Measurements from ENCODE around the gene SMIM32.
A peak's percentile ranks its signal among the peaks of the same experiment; 100 is the strongest.

Gene SMIM32

DNA sequence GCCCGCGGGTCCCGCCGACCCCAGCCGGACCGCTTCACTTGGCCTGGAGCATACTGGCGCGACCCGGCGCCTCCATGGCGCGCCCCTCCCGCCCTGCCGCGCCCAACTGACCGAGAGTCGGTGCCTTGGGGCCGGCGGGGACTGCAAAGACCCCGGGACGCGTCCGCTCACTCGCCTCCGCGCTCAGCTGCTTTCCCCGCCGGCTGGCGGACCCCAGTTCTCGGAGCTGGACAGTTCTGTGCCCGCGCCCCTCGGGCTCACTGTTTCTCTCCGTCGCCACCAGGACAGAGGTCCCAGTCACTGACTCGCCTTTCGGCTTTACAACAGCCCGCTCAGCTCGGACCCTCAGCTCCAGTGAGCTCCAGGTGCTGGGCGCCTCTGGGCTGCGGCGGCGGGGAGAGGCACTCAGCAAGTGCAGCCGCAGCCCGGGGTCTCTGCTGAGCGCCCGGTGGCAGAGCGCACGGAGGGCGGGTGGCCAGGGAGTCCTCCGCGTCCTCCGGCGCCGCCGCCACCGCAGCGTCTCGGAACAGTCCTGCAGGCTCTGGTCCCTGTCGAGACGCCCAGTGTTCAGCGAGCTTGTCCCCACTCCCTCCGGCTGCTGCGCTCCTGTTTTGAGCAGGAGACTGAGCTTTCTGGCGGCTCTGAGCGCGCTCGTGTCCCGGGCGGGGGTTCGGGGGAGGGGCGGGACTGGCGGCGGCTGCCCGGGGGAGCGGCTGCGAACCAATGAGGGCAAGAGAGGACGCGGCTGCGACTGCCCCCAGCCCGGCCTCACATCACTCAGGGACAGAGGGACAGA lies at the start of gene SMIM32:
TSS of gene SMIM32 (minus strand) at position 637 of the 796 bp plus-strand sequence. CDS start 638 bp downstream, outside the sequence.
- Histone ChIP-seq H3K9me3 (ENCODE audit: control insufficient read depth, insufficient read depth, low read length) (no peaks in the 10 kb centered on the region), H3K4me3 (ENCODE audit: low read length) (peak within 1 kb of the TSS; percentile 15), H3K36me3 (ENCODE audit: control insufficient read depth, insufficient read depth, low read length) (no peaks in the 10 kb centered on the region), H3K4me1 (ENCODE audit: control insufficient read depth, insufficient read depth, low read length) (0 out of 2 replicates have a peak, but pooled peaks cover 1% of the 10 kb centered on the region), H3K27me3 (ENCODE audit: control insufficient read depth, insufficient read depth, low read length) (peaks cover 53% of the 10 kb centered on the region), H3K27ac (ENCODE audit: low read length) (no peak within 1 kb of the TSS)
- WGBS (ENCODE audit: insufficient coverage, insufficient read length) = no CpG with 5 or more reads among the region's 81 CpGs
- no peak for DNase-seq (ENCODE audit: low read depth, low spot score)

DNA sequence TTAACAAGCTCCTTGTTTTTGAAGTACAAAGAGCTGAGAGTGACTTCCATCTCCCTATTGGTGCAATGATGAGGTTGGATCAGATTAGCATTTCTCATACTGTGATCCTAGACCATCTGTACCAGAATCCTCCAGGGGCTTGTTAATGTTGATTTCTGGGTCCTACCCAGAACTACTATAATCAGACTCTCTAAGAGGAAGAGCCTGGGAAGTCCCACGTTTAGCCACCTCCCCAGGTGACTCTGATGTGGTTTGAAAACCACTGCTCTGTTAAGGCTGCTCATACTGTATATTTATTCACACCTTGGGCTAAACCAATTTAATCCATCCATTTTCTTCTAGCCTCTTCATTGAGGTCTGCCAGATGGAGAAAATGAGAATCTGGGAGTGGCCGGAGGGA lies 49.6 kb upstream of the SMIM32 start:
- no peak overlapping the region for H3K4me3 ChIP-seq (ENCODE audit: low read length)
- H3K27me3 ChIP-seq (ENCODE audit: control insufficient read depth, insufficient read depth, low read length) = no peaks in the 10 kb centered on the region
- no peaks in the 10 kb centered on the region for H3K36me3 ChIP-seq (ENCODE audit: control insufficient read depth, insufficient read depth, low read length)
- no peak overlapping the region for H3K27ac ChIP-seq (ENCODE audit: low read length)
- WGBS (ENCODE audit: insufficient coverage, insufficient read length) = no CpG with 5 or more reads among the region's 2 CpGs
- H3K9me3 ChIP-seq (ENCODE audit: control insufficient read depth, insufficient read depth, low read length) = no peaks in the 10 kb centered on the region
- H3K4me1 ChIP-seq (ENCODE audit: control insufficient read depth, insufficient read depth, low read length) = no peaks in the 10 kb centered on the region
- no peak for DNase-seq (ENCODE audit: low read depth, low spot score)

DNA sequence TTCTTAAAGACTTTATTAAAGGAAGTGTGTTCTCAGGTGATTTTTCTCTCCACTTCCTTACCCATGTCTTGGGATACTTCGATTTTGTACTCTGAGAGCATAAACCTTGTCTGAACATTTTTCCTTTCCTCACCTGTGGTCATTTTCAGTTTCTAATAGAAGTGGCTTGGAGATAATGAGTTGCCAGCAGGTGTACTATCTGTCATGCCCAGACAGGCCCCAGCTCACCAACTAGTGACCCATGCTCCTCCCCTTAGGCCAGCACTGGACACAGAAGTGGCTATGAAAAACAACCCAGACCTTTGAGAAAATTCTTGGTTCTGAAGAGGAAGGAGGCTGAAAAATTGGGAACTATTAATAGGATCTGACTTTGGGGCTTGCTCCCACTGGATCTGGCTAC lies 49.2 kb upstream of the SMIM32 start:
- H3K4me1 ChIP-seq (ENCODE audit: control insufficient read depth, insufficient read depth, low read length) = no peaks in the 10 kb centered on the region
- DNase-seq (ENCODE audit: low read depth, low spot score) = no peak
- H3K9me3 ChIP-seq (ENCODE audit: control insufficient read depth, insufficient read depth, low read length) = no peaks in the 10 kb centered on the region
- no peak overlapping the region for H3K4me3 ChIP-seq (ENCODE audit: low read length)
- WGBS (ENCODE audit: insufficient coverage, insufficient read length) = no CpG with 5 or more reads among the region's 1 CpG
- H3K27ac ChIP-seq (ENCODE audit: low read length) = no peak overlapping the region
- H3K27me3 ChIP-seq (ENCODE audit: control insufficient read depth, insufficient read depth, low read length) = no peaks in the 10 kb centered on the region
- H3K36me3 ChIP-seq (ENCODE audit: control insufficient read depth, insufficient read depth, low read length) = no peaks in the 10 kb centered on the region

DNA sequence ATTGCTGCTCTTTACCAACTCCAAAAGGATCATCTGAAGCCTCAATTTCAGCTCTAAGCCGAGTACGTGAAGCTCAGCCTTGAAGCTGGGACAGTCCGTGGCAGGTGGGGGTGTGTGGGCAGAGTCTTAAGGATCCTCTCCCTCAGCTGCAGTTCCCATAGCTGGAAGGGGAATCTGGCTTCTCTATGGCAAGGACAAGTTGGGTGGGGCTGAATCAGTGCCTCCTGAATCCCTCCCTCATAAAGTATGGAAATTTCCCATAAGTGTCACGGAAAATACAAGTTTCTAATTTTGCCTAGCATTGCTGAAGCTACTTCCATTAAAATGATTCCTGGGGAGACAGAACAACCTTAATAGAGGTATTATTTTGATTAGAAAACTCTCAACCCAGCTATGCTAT lies 47.9 kb upstream of the SMIM32 start:
- Histone ChIP-seq H3K36me3 (ENCODE audit: control insufficient read depth, insufficient read depth, low read length) (no peaks in the 10 kb centered on the region), H3K27ac (ENCODE audit: low read length) (no peak overlapping the region), H3K27me3 (ENCODE audit: control insufficient read depth, insufficient read depth, low read length) (no peaks in the 10 kb centered on the region), H3K4me1 (ENCODE audit: control insufficient read depth, insufficient read depth, low read length) (no peaks in the 10 kb centered on the region), H3K9me3 (ENCODE audit: control insufficient read depth, insufficient read depth, low read length) (no peaks in the 10 kb centered on the region), H3K4me3 (ENCODE audit: low read length) (no peak overlapping the region)
- DNase-seq (ENCODE audit: low read depth, low spot score) = no peak
- WGBS (ENCODE audit: insufficient coverage, insufficient read length) = no CpG with 5 or more reads among the region's 4 CpGs

DNA sequence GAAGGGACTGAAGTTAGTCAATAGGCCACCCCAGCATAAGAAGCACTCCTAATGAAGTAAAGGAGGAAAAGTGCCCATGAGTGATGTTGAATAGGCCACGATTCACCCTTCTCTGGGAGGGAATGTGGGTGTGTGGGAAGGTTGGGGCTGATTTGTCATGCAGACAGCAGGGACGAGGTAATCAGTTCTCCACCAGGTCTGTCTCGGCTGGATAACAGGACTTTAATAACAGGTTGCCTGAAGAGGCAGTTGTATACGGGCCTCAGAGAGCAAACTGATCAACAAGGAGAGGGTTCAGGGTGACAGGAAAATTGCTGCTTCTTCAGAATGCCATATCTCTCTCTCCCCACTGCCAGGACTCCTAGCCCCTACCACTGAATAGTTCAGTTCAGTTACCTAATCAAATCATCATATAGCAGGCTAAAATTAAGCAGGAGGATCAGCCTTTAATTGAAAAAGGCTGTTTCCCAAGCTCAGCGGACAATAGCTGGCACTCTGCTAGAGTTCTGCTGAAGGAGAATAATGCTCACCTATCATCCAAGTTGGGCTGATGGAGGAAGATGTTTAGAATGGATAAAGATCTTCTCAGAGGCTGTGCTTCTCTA lies 43.6 kb upstream of the SMIM32 start:
- WGBS (ENCODE audit: insufficient coverage, insufficient read length) = no CpG with 5 or more reads among the region's 5 CpGs
- H3K27ac ChIP-seq (ENCODE audit: low read length) = no peak overlapping the region
- no peaks in the 10 kb centered on the region for H3K9me3 ChIP-seq (ENCODE audit: control insufficient read depth, insufficient read depth, low read length)
- no peaks in the 10 kb centered on the region for H3K36me3 ChIP-seq (ENCODE audit: control insufficient read depth, insufficient read depth, low read length)
- no peak for DNase-seq (ENCODE audit: low read depth, low spot score)
- no peaks in the 10 kb centered on the region for H3K27me3 ChIP-seq (ENCODE audit: control insufficient read depth, insufficient read depth, low read length)
- no peaks in the 10 kb centered on the region for H3K4me1 ChIP-seq (ENCODE audit: control insufficient read depth, insufficient read depth, low read length)
- H3K4me3 ChIP-seq (ENCODE audit: low read length) = no peak overlapping the region

DNA sequence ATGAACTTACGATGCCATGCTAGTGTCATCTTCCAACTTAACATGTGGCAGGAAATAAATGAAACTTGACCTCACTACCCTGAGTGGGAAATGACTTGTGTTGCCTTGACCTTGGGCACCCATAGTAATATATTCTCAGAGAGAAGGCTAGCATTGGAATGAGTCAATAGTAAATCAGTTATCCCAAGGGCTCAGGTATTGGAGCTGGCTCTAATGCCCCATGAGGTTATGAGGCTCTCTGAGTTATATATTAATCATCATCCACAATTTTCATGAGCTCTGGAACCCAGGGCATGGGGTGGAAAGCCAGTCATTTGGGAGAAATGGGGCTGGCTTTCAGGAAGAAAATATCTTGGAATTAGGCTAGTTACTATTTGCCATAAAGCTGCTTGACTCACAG lies 42.4 kb upstream of the SMIM32 start:
- no CpG with 5 or more reads among the region's 1 CpG for WGBS (ENCODE audit: insufficient coverage, insufficient read length)
- H3K4me1 ChIP-seq (ENCODE audit: control insufficient read depth, insufficient read depth, low read length) = no peaks in the 10 kb centered on the region
- no peaks in the 10 kb centered on the region for H3K9me3 ChIP-seq (ENCODE audit: control insufficient read depth, insufficient read depth, low read length)
- no peak for DNase-seq (ENCODE audit: low read depth, low spot score)
- no peaks in the 10 kb centered on the region for H3K36me3 ChIP-seq (ENCODE audit: control insufficient read depth, insufficient read depth, low read length)
- H3K4me3 ChIP-seq (ENCODE audit: low read length) = no peak overlapping the region
- H3K27me3 ChIP-seq (ENCODE audit: control insufficient read depth, insufficient read depth, low read length) = no peaks in the 10 kb centered on the region
- no peak overlapping the region for H3K27ac ChIP-seq (ENCODE audit: low read length)

DNA sequence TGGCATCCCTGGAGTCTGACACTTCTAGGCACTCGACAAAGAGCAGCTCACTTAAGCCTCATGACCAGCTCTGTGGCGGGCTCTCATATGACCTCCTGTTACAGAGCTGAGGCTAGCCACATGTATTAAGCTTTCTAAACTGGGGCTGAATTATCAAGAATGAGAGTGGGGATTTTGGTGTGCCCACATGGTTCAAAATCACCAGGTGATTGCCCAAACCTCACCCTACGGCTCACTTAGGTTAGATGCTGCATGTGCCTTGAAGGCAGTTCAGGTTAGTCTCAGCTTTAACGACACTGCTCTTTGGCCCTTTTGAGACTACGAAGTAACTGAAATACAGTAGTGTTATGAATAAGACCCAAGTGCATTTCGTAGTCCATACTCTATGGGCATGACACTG lies 39.4 kb upstream of the SMIM32 start:
- no CpG with 5 or more reads among the region's 6 CpGs for WGBS (ENCODE audit: insufficient coverage, insufficient read length)
- Histone ChIP-seq H3K27ac (ENCODE audit: low read length) (no peak overlapping the region), H3K9me3 (ENCODE audit: control insufficient read depth, insufficient read depth, low read length) (no peaks in the 10 kb centered on the region), H3K36me3 (ENCODE audit: control insufficient read depth, insufficient read depth, low read length) (no peaks in the 10 kb centered on the region), H3K27me3 (ENCODE audit: control insufficient read depth, insufficient read depth, low read length) (no peaks in the 10 kb centered on the region), H3K4me1 (ENCODE audit: control insufficient read depth, insufficient read depth, low read length) (no peaks in the 10 kb centered on the region; the same call in 1 of the 2 replicates), H3K4me3 (ENCODE audit: low read length) (no peak overlapping the region)
- DNase-seq (ENCODE audit: low read depth, low spot score) = no peak

DNA sequence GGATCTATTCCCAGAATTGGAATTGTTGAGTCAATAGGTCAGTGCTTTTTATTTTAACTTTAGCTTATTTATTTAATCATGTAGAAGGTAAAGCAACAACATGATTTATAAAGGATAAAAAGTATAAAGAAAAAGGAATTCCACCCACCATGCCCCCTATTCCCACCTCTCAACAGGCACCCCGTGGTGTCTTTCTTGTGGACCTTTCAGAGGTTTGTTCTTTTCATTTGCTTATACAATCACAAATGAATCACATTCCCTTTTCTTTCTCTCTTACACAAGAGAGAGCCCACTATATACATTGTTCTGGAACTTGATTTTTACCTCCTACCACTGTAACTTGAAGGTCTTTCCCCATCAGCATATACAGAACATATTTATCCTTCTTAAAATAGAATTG lies 37.2 kb upstream of the SMIM32 start:
- Histone ChIP-seq H3K27ac (ENCODE audit: low read length) (no peak overlapping the region), H3K27me3 (ENCODE audit: control insufficient read depth, insufficient read depth, low read length) (no peaks in the 10 kb centered on the region), H3K9me3 (ENCODE audit: control insufficient read depth, insufficient read depth, low read length) (no peaks in the 10 kb centered on the region), H3K4me3 (ENCODE audit: low read length) (no peak overlapping the region), H3K4me1 (ENCODE audit: control insufficient read depth, insufficient read depth, low read length) (no peaks in the 10 kb centered on the region; the same call in 1 of the 2 replicates), H3K36me3 (ENCODE audit: control insufficient read depth, insufficient read depth, low read length) (no peaks in the 10 kb centered on the region)
- no peak for DNase-seq (ENCODE audit: low read depth, low spot score)
- no CpG with 5 or more reads among the region's 1 CpG for WGBS (ENCODE audit: insufficient coverage, insufficient read length)

DNA sequence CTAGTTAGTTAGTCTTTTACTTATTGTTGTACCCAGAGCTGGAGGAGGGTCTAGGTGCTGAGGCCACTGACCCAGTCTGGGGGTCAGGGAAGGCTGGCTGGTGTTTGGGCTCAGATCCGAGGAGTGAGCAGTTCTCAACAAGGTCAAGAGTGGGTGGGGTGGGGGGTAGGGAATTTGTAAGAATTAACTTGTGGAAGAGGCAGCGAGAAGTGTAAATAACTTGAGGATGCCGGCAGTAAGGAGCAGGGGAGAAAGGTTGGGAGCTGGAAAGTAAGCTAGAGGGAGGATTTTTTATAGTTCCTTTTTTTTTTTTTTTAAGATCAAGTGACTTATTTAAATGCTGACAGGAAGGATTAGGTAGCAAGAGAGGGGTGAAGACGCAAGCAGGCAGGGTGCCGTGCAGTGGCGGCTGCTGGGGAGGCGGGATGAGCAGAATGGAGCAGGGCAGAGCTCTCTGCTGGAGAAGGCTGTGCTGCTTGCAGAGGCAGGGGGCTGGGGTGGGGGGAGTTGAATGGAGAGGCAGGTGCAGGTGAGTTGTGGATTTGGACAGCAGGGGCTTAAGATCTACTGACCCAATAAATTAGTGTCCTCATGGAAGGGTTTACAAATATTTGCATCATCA lies 35.3 kb upstream of the SMIM32 start:
- no peaks in the 10 kb centered on the region for H3K9me3 ChIP-seq (ENCODE audit: control insufficient read depth, insufficient read depth, low read length)
- no peaks in the 10 kb centered on the region for H3K27me3 ChIP-seq (ENCODE audit: control insufficient read depth, insufficient read depth, low read length)
- WGBS (ENCODE audit: insufficient coverage, insufficient read length) = no CpG with 5 or more reads among the region's 7 CpGs
- H3K27ac ChIP-seq (ENCODE audit: low read length) = no peak overlapping the region
- H3K36me3 ChIP-seq (ENCODE audit: control insufficient read depth, insufficient read depth, low read length) = no peaks in the 10 kb centered on the region
- no peak overlapping the region for H3K4me3 ChIP-seq (ENCODE audit: low read length)
- DNase-seq (ENCODE audit: low read depth, low spot score) = no peak
- no peaks in the 10 kb centered on the region; the same call in 1 of the 2 replicates for H3K4me1 ChIP-seq (ENCODE audit: control insufficient read depth, insufficient read depth, low read length)

DNA sequence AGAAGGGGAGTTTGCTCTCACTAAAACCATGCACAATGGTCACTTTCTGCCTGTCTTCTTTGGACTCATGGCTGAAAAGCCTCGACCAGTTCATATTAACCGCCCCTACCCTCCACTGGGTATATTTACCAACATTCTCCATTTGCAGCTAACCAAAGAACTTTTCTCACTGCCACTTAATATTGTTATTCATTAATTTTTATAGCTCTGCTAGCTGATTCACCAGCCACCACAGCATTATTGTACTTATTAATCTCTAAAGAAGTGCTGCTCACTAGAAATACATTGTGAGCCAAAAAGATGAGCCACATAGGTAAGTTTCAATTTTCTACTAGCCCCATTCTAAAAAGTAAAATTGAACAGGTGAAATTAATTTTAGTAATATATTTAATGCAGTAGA lies 33.4 kb upstream of the SMIM32 start:
- Histone ChIP-seq H3K4me1 (ENCODE audit: control insufficient read depth, insufficient read depth, low read length) (no peaks in the 10 kb centered on the region; the same call in 1 of the 2 replicates), H3K36me3 (ENCODE audit: control insufficient read depth, insufficient read depth, low read length) (no peaks in the 10 kb centered on the region), H3K27ac (ENCODE audit: low read length) (no peak overlapping the region), H3K27me3 (ENCODE audit: control insufficient read depth, insufficient read depth, low read length) (no peaks in the 10 kb centered on the region), H3K4me3 (ENCODE audit: low read length) (no peak overlapping the region), H3K9me3 (ENCODE audit: control insufficient read depth, insufficient read depth, low read length) (no peaks in the 10 kb centered on the region)
- WGBS (ENCODE audit: insufficient coverage, insufficient read length) = no CpG with 5 or more reads among the region's 2 CpGs
- no peak for DNase-seq (ENCODE audit: low read depth, low spot score)

Data from iPS DF 6.9 (cell line).